GM12878 (cell line): ENCODE data around the gene PCTP. TPM values are rescaled to one million over a fixed set of nuclear protein-coding genes. Genes with fewer than 3 reads are reported as not detected.

Source experiments
- ATAC-seq: fragments of 200-7000 bp; cut with Tn5 transposase; 3 replicates; pipeline ENCODE4 v1.9.1; 2020; ENCODE audit warnings: mild to moderate bottlenecking, moderate library complexity
- BruUV-seq: library from RNA; stranded (reverse); fragments of 400-500 nt; replicated peaks from 2 replicates; lab custom pipeline; 2021; lab: Mats Ljungman, UMichigan
- CTCF ChIA-PET: fragments of 300-600 bp; sonication (Branson Sonifier 250); formaldehyde crosslinking; extraction: SDS; loops from one replicate; lab custom pipeline; 2021; ENCODE audit warnings: inconsistent platforms; lab: Yijun Ruan, JAX
- POLR2A ChIA-PET: fragments of 350-600 bp; formaldehyde crosslinking; extraction: SDS; loops from one replicate; lab custom pipeline; 2021; ENCODE audit warnings: inconsistent platforms; lab: Charles Lee
- RAD21 ChIA-PET: fragments of 300-600 bp; sonication (Branson Sonifier 250); formaldehyde crosslinking; loops from one replicate; lab custom pipeline; 2023; ENCODE audit warnings: antibody characterized with exemption; ENCODE audit not compliant: unreplicated experiment; lab: Charles Lee
- SMC1A ChIA-PET: fragments of 300-600 bp; sonication (Branson Sonifier 250); formaldehyde crosslinking; loops from one replicate; lab custom pipeline; 2023; ENCODE audit not compliant: unreplicated experiment, uncharacterized antibody; lab: Charles Lee
- DNase-seq: peaks from one replicate; pipeline ENCODE4 v3.0.0-alpha.2; 2011; ENCODE audit warnings: low read depth, low spot score
- FAIRE-seq: peaks from 3 replicates; lab custom pipeline; 2011; peaks lifted over from hg19 to GRCh38; lab: Jason Lieb, UNC
- H2AFZ ChIP-seq: 2 replicates; pipeline ENCODE4 v1.6.0; 2011; ENCODE audit warnings: low read depth, low read length, control low read depth; ENCODE audit not compliant: control insufficient read depth
- H3K27ac ChIP-seq: 2 replicates; pipeline ENCODE4 v1.5.1; 2011; ENCODE audit warnings: control low read depth; ENCODE audit not compliant: control insufficient read depth, insufficient read depth
- H3K27me3 ChIP-seq, 2 experiments: replicated peaks in 1 of 2; 2 replicates each; pipeline versions ENCODE4 v1.6.0 to v1.6.1; 2011; ENCODE audit warnings: low read length in 1 of 2; ENCODE audit not compliant: control insufficient read depth in 2 of 2, insufficient read depth in 2 of 2
- H3K36me3 ChIP-seq, 2 experiments: 2 replicates each; pipeline ENCODE4 v1.5.1; 2011; ENCODE audit warnings: low read length in 1 of 2; ENCODE audit not compliant: control insufficient read depth in 2 of 2, insufficient read depth in 2 of 2
- H3K4me1 ChIP-seq: 2 replicates; pipeline ENCODE4 v1.6.1; 2011; ENCODE audit warnings: mild to moderate bottlenecking, low read length, moderate library complexity, mixed read lengths; ENCODE audit not compliant: control insufficient read depth, insufficient read depth
- H3K4me2 ChIP-seq: 2 replicates; pipeline ENCODE4 v1.6.0; 2011; ENCODE audit warnings: control low read depth; ENCODE audit not compliant: control insufficient read depth, insufficient read depth
- H3K4me3 ChIP-seq: fragments of 200-600 bp; sonication (generic); 2 replicates; pipeline ENCODE4 v1.5.1; 2016
- H3K79me2 ChIP-seq: 2 replicates; pipeline ENCODE4 v1.6.0; 2011; ENCODE audit warnings: low read length; ENCODE audit not compliant: control insufficient read depth, insufficient read depth
- H3K9ac ChIP-seq: 2 replicates; pipeline ENCODE4 v1.8.0; 2011; ENCODE audit warnings: low read length, control low read depth, mixed read lengths; ENCODE audit not compliant: control insufficient read depth, insufficient read depth
- H3K9me3 ChIP-seq: replicated peaks from 3 replicates; pipeline ENCODE4 v1.5.1; 2011; ENCODE audit warnings: mild to moderate bottlenecking, low read length; ENCODE audit not compliant: control insufficient read depth, insufficient read depth
- H4K20me1 ChIP-seq: 2 replicates; pipeline ENCODE4 v1.6.0; 2011; ENCODE audit not compliant: control insufficient read depth, insufficient read depth
- DPF2 ChIP-seq: fragments of 450-650 bp; IDR thresholded peaks from 2 replicates; pipeline ENCODE4 v1.6.1; 2017; ENCODE audit warnings: mild to moderate bottlenecking
- IKZF1 ChIP-seq: fragments of 450-650 bp; conservative IDR thresholded peaks from 2 replicates; pipeline ENCODE4 v1.6.1; 2017; ENCODE audit warnings: antibody characterized with exemption, mild to moderate bottlenecking
- NR2F1 ChIP-seq: fragments of 450-650 bp; conservative IDR thresholded peaks from 2 replicates; pipeline ENCODE4 v1.6.1; 2017; ENCODE audit warnings: mild to moderate bottlenecking
- PAX5 ChIP-seq: IDR thresholded peaks from 2 replicates; pipeline ENCODE4 v1.6.1; 2011; ENCODE audit warnings: low read depth, low read length, borderline replicate concordance
- SIN3A ChIP-seq: IDR thresholded peaks from 2 replicates; pipeline ENCODE4 v1.6.1; 2012; ENCODE audit warnings: low read depth, low read length, improper control_type of control experiment
- SRF ChIP-seq, 2 experiments: IDR thresholded peaks; 2 replicates each; pipeline ENCODE4 v1.6.1; 2011; ENCODE audit warnings: low read depth in 2 of 2, low read length in 2 of 2, mild to moderate bottlenecking in 1 of 2, moderate library complexity in 1 of 2
- TCF3 ChIP-seq: IDR thresholded peaks from 2 replicates; pipeline ENCODE4 v1.6.1; 2012; ENCODE audit warnings: low read depth, mild to moderate bottlenecking, low read length, borderline replicate concordance; ENCODE audit not compliant: insufficient read depth
- WGBS: methylation state at CpG from one replicate; pipeline ENCODE4 v1.1.6; 2016; ENCODE audit warnings: low lambda C conversion rate; ENCODE audit not compliant: insufficient replicate concordance, insufficient coverage; ENCODE audit errors: missing lambda C conversion rate; 5-methylcytosine and 5-hydroxymethylcytosine counted together
- in situ Hi-C: fragments of 300-500 bp; cut with MboI; formaldehyde crosslinking; loops from 9 replicates; pipeline ENCODE4 v1.14.3; 2018; ENCODE audit warnings: mixed read lengths
- intact Hi-C: fragments of 100-400 bp; cut with micrococcal nuclease; formaldehyde crosslinking; loops from one replicate; pipeline ENCODE4 v1.14.2; 2022; ENCODE audit not compliant: unreplicated experiment
- polyA plus RNA-seq, 11 experiments: library from polyadenylated mRNA; depleted of rRNA in 4 of 11; unstranded in 6 of 11; stranded (reverse) in 5 of 11; fragments of >200 nt; fragmentation: Nextera tagmentation in 4 of 11; fragmentation: Illumina TruSeq in 1 of 11; extraction: Ambion mirVana in 4 of 11; extraction: Trizol in 1 of 11; gene quantifications; 1 replicate in 1 of 11; 2 replicates in 10 of 11; pipeline versions ENCODE4 v1.2.1 to v1.2.3, GENCODE V29; 2011 to 2016; ENCODE audit warnings: inconsistent platforms in 2 of 11, missing spikeins in 2 of 11, low read depth in 1 of 11
- total RNA-seq, 4 experiments: library from RNA; depleted of rRNA in 3 of 4; stranded (reverse); fragments of >200 nt in 3 of 4; fragmentation: Illumina TruSeq in 1 of 4; extraction: Trizol in 1 of 4; gene quantifications; 2 replicates each; pipeline versions ENCODE4 v1.2.1 to v1.2.3, GENCODE V29; 2013 to 2021
- TF ChIP-seq, protein P1 (sequence below): fragments of 450-650 bp; conservative IDR thresholded peaks from 2 replicates; pipeline ENCODE4 v1.6.1; 2017; ENCODE audit warnings: mild to moderate bottlenecking, moderate library complexity

PCTP gene
- total and polyA plus RNA-seq, 10 of the 15 experiments (the other 5 are each of a cell fraction or from before 2014, with no cell fraction given): 1.4 to 26.8 (median 3.7) TPM

DNA sequence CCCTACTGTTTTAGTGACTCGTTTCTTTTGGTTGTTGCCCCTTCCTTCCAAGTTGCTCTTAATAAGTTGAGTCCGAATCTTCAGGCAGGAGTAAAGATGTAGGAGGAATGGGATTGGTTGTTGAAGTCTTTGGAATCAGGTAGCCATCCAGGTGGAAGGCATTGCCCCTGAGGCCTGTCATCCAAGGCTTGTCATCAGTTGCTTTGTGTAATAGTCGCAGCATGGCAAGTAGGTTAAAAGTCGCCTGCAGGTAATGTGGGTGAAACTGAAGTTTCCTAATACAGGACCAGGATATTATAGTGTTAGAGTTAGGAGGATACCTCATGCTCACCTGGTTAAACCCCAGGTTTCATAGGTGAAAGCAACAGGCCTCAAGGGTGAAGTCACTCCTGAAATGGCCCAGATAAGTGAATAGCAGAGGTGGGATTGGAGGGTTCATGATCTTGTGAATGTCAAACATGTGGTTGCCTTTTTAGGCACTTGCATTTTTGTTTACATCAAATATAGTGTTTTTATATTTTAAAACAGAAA, 934 bp downstream of the PCTP start:
- Histone ChIP-seq H3K27ac (no peak overlapping the region), H3K9ac (no peak overlapping the region), H3K36me3 (no peaks in the 10 kb centered on the region), H3K4me1 (peaks cover 4% of the 10 kb centered on the region; the same call in 1 of the 2 replicates), H3K4me3 (peak overlapping the region; percentile 77), H4K20me1 (no peaks in the 10 kb centered on the region), H3K9me3 (no peaks in the 10 kb centered on the region; the same call in 2 of the 3 replicates), H2AFZ (no peak overlapping the region), H3K4me2 (peak overlapping the region; percentile 85), H3K79me2 (no peaks in the 10 kb centered on the region), H3K27me3 (no peaks in the 10 kb centered on the region)
- CTCF ChIA-PET: interaction anchor here (1.2 to 3.0 kb wide), 3 partner anchors 9 to 19 kb away, joined by 4 to 23 read pairs (median 9); no protein-coding TSS in a partner anchor
- DNase-seq (no peak), FAIRE-seq (no peak), ATAC-seq (no peak)
- in situ Hi-C loops (loop anchor here (5.0 kb wide), 1 partner anchor 34 kb away; no protein-coding TSS in a partner anchor), intact Hi-C loops (no loop called here)
- TF ChIP-seq, protein P1, sequence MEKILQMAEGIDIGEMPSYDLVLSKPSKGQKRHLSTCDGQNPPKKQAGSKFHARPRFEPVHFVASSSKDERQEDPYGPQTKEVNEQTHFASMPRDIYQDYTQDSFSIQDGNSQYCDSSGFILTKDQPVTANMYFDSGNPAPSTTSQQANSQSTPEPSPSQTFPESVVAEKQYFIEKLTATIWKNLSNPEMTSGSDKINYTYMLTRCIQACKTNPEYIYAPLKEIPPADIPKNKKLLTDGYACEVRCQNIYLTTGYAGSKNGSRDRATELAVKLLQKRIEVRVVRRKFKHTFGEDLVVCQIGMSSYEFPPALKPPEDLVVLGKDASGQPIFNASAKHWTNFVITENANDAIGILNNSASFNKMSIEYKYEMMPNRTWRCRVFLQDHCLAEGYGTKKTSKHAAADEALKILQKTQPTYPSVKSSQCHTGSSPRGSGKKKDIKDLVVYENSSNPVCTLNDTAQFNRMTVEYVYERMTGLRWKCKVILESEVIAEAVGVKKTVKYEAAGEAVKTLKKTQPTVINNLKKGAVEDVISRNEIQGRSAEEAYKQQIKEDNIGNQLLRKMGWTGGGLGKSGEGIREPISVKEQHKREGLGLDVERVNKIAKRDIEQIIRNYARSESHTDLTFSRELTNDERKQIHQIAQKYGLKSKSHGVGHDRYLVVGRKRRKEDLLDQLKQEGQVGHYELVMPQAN: no peak
- TF ChIP-seq IKZF1: no peak
- no peak for TF ChIP-seq DPF2
- no peak for TF ChIP-seq SRF (IDR thresholded peaks at IDR 0.05; ENCODE audit: low read depth in 2 of 2, low read length in 2 of 2)
- TF ChIP-seq PAX5: no peak
- TF ChIP-seq SIN3A: no peak
- TF ChIP-seq NR2F1: no peak
- no peak for TF ChIP-seq TCF3
- BruUV-seq: TSS peak; percentile 69
- RAD21 ChIA-PET: interaction anchor here (1.3 kb wide), 1 partner anchor 334 kb away, joined by 4 read pairs; no protein-coding TSS in a partner anchor
- WGBS: 97% methylated on average over 4 of the region's 4 CpGs
- SMC1A ChIA-PET: interaction anchor here (1.1 to 1.6 kb wide), 2 partner anchors 29 to 334 kb away, joined by 3 to 4 read pairs; no protein-coding TSS in a partner anchor
- POLR2A ChIA-PET: no interaction called here
